GM12874 (cell line): ENCODE results near the gene LRIG3.

Experiments used
- CTCF ChIP-seq: IDR thresholded peaks from 2 replicates; pipeline ENCODE4 v1.5.1; 2011; ENCODE audit warnings: low read depth, mild to moderate bottlenecking, control low read depth, low read length, moderate library complexity; ENCODE audit not compliant: insufficient read depth

Gene LRIG3

GRCh38 chr12:58927120-58927519 lies 6.8 kb upstream of the LRIG3 start:
- no peak for TF ChIP-seq CTCF

GRCh38 chr12:58926586-58926985 lies 6.3 kb upstream of the LRIG3 start:
- no peak for TF ChIP-seq CTCF

GRCh38 chr12:58925751-58926150 lies 5.4 kb upstream of the LRIG3 start:
- TF ChIP-seq CTCF = no peak

GRCh38 chr12:58925111-58925611 lies 4.9 kb upstream of the LRIG3 start:
- TF ChIP-seq CTCF = no peak

GRCh38 chr12:58924652-58925051 lies 4.3 kb upstream of the LRIG3 start:
- TF ChIP-seq CTCF = no peak

GRCh38 chr12:58923781-58924180 lies 3.5 kb upstream of the LRIG3 start:
- no peak for TF ChIP-seq CTCF

- no peak for TF ChIP-seq CTCF
Measured at GRCh38 chr12:58922849-58923248, 2.5 kb upstream of the LRIG3 start.
